Measurements from ENCODE around the gene ZNF354B. TPM values are rescaled to one million over a fixed set of nuclear protein-coding genes. Genes with fewer than 3 reads are reported as not detected.

The ZNF354B gene
- total RNA-seq, 2 experiments from 2014 or later, result 10.8 to 11.9 TPM

DNA sequence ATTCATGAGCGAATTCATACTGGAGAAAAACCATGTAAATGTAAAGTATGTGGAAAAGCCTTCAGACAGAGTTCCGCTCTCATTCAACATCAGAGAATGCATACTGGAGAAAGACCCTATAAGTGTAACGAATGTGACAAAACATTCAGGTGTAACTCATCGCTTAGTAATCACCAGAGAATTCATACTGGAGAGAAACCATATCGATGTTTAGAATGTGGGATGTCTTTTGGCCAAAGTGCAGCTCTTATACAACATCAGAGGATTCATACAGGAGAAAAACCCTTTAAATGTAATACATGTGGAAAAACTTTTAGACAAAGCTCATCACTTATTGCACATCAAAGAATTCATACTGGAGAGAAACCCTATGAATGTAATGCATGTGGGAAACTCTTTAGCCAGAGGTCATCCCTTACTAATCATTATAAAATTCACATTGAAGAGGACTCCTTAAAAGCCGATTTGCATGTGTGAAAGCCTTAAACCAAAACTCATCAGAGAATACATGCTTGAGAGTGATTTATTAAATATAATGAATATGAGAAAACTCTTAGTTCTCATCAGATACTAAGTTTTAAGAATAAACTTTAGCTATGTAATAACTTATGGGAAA is 24.2 kb downstream of the ZNF354B start:
- no peaks in the 10 kb centered on the region for H3K27me3 Mint-ChIP-seq
- ChIA-PET CTCF (no interaction called here), POLR2A (no interaction called here)
- no peak for ATAC-seq
- no peak overlapping the region for H3K4me3 Mint-ChIP-seq
- no peak for DNase-seq
- no peaks in the 10 kb centered on the region for H3K4me1 Mint-ChIP-seq
- no peak overlapping the region for H3K27ac Mint-ChIP-seq
- intact Hi-C loops (cut with DNase I, micrococcal nuclease), result no loop called here
- H3K9me3 Mint-ChIP-seq (ENCODE audit: low read depth), result peaks cover 52% of the 10 kb centered on the region
- H3K36me3 Mint-ChIP-seq (ENCODE audit: low read depth), result peaks cover 95% of the 10 kb centered on the region

DNA sequence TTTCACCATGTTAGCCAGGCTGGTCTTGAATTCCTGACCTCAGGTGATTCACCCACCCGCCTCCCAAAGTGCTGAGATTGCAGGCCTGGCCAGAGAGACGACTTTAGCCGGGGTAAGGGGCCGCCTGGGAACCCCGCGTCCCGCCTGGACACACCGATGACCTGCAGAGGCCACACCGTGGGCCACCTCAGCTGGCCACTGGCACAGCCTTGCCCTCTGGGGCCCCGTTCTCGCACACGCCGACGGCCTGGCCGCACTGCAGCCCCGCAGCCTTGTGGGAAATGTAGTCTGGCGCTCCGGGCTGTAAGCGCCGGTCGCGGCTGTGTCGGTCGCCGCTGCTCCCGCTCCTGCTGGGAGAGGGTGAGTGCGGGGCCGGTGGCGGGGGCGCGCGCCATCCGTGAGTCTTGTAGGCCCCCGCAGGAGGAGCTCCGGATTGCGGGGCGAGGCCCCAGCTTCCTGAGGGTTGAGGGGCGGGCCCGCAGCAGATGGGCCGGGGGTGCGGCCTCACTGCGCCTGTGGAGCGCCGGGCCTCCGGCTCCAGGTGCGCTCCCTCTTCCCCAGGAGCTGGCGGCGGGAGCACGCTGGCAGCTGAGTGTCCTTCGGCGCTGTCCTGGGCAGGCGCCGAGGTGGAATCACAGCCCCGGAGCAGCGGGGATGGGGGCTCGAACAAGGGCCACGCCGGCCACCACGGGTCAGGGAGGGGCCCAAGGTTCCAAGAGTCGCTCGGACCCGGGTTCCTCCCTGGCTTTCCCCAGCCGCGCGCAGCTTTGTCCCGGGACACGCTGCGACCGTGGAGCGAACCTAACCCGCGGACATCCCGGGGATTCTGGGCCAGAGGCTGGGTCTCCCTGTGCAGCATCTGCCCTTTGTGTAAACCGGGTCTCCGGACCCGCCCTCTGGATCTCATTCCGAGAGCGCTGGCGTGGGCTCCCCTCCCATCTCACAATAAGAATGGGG is 36.1 kb downstream of the ZNF354B start, which contains the start of gene ZFP2:
ZFP2 (plus strand) TSS at position 299 of the 957 bp plus-strand sequence. CDS start 35,401 bp downstream, outside the sequence.
- Mint-ChIP-seq H3K4me3 (peak within 1 kb of the TSS; percentile 69), H3K9me3 (ENCODE audit: low read depth) (peaks cover 9% of the 10 kb centered on the region), H3K36me3 (ENCODE audit: low read depth) (peaks cover 25% of the 10 kb centered on the region), H3K27ac (peak within 1 kb of the TSS; percentile 51), H3K4me1 (no peaks in the 10 kb centered on the region), H3K27me3 (no peaks in the 10 kb centered on the region)
- intact Hi-C loops (cut with DNase I, micrococcal nuclease), result loop anchor here (1.0 to 5.0 kb wide), 4 partner anchors 37 to 166 kb away; partner anchors contain the start of genes ZNF354B (in 2 of the 2), ZNF354A (in 1 of the 2) and ZNF879 (in 1 of the 2)
- peak; percentile 63 for DNase-seq
- peak; percentile 97 for ATAC-seq
- ChIA-PET CTCF (no interaction called here), POLR2A (no interaction called here)

GRCh38 chr5:178899289-178899688 is 39.5 kb downstream of the ZNF354B start:
- intact Hi-C loops (cut with DNase I, micrococcal nuclease), result loop anchor here in 1 of 2 experiments (5.0 kb wide), 1 partner anchor 42 kb away; the partner anchor contains the start of gene ZNF354B
- peaks cover 18% of the 10 kb centered on the region for H3K9me3 Mint-ChIP-seq (ENCODE audit: low read depth)
- H3K27me3 Mint-ChIP-seq, result no peaks in the 10 kb centered on the region
- ChIA-PET POLR2A (no interaction called here), CTCF (interaction anchor here (0.6 kb wide), 1 partner anchor 692 kb away, joined by 3 read pairs; no protein-coding TSS in a partner anchor)
- H3K4me3 Mint-ChIP-seq, result no peak overlapping the region
- DNase-seq (no peak), ATAC-seq (no peak)
- H3K4me1 Mint-ChIP-seq, result no peaks in the 10 kb centered on the region
- peaks cover 31% of the 10 kb centered on the region for H3K36me3 Mint-ChIP-seq (ENCODE audit: low read depth)
- no peak overlapping the region for H3K27ac Mint-ChIP-seq

GRCh38 chr5:178902849-178903248 is 43.1 kb downstream of the ZNF354B start:
- no peak for ATAC-seq

GRCh38 chr5:178931846-178932760 is 72.3 kb downstream of the ZNF354B start:
- ChIA-PET CTCF (no interaction called here), POLR2A (no interaction called here)
- Mint-ChIP-seq H3K27ac (no peak overlapping the region), H3K9me3 (ENCODE audit: low read depth) (peaks cover 80% of the 10 kb centered on the region), H3K4me3 (no peak overlapping the region), H3K27me3 (no peaks in the 10 kb centered on the region), H3K4me1 (no peaks in the 10 kb centered on the region), H3K36me3 (ENCODE audit: low read depth) (peaks cover 82% of the 10 kb centered on the region)
- DNase-seq (no peak), ATAC-seq (no peak)
- intact Hi-C loops (cut with DNase I, micrococcal nuclease), result loop anchor here in 1 of 2 experiments (2.0 to 5.0 kb wide), 3 partner anchors 45 to 101 kb away; no protein-coding TSS in a partner anchor

More at GRCh38 chr5:178902849-178903248, 43.1 kb downstream of the ZNF354B start:
- ChIA-PET POLR2A (no interaction called here), CTCF (no interaction called here)
- Mint-ChIP-seq H3K4me3 (no peak overlapping the region), H3K9me3 (ENCODE audit: low read depth) (peaks cover 20% of the 10 kb centered on the region), H3K27ac (no peak overlapping the region), H3K27me3 (no peaks in the 10 kb centered on the region), H3K36me3 (ENCODE audit: low read depth) (peaks cover 37% of the 10 kb centered on the region), H3K4me1 (no peaks in the 10 kb centered on the region)
- no peak for DNase-seq
- intact Hi-C loops (cut with DNase I, micrococcal nuclease), result no loop called here

Other genes with a start within 250 kb of the ZNF354B start
- 10 to 100 TPM; 21.2 to 22.6 TPM for gene CLK4, start 232.9 kb upstream of the ZNF354B start, total RNA-seq
- gene ZNF354A, start 129.3 kb upstream of the ZNF354B start, total RNA-seq, result 10 to 100 TPM in 1 of 2 experiments, 1 to 10 TPM in 1; 7.9 to 10.4 TPM
- gene ZFP2, start 36.0 kb downstream of the ZNF354B start, total RNA-seq, result under 1 TPM; 0.37 to 0.85 TPM
- not detected for gene ZNF454, start 81.2 kb downstream of the ZNF354B start, total RNA-seq
- not detected for gene GRM6, start 135.4 kb downstream of the ZNF354B start, total RNA-seq
- 1 to 10 TPM; 2.1 to 3.2 TPM for gene ZNF879, start 163.9 kb downstream of the ZNF354B start, total RNA-seq
- gene ZNF354C, start 200.4 kb downstream of the ZNF354B start, total RNA-seq, result 1 to 10 TPM; 7.1 to 7.2 TPM

All from activated CD4-positive, alpha-beta T cell treated with anti-CD3 and anti-CD28 coated beads for 36 hours (primary cell).